Activated naive CD4-positive, alpha-beta T cell treated with Interleukin-2 at 50 U/mL for 16 hours (primary cell): ENCODE results near the gene SPNS1.
"Not testable (repeated sequence)": the region's sequence is repeated elsewhere in the genome, so short reads cannot be mapped to it uniquely, and the experiment has no call there.

Experiments used
- DNase-seq: peaks from one replicate; pipeline ENCODE4 v3.0.0-alpha.2; 2020

SPNS1 gene

GRCh38 chr16:28991687-28992086 lies 17.1 kb downstream of the SPNS1 start:
- DNase-seq, result no peak

- no peak for DNase-seq
These were observed 17.9 kb downstream of the SPNS1 start for GRCh38 chr16:28992496-28992895.

GRCh38 chr16:28998837-28999236 lies 24.3 kb downstream of the SPNS1 start:
- DNase-seq, result no peak

GRCh38 chr16:28999577-28999976 lies 25.0 kb downstream of the SPNS1 start:
- no peak for DNase-seq

GRCh38 chr16:29000019-29000418 lies 25.4 kb downstream of the SPNS1 start:
- DNase-seq, result no peak

- not testable (repeated sequence) for DNase-seq
These were observed 30.0 kb downstream of the SPNS1 start for GRCh38 chr16:29004496-29005139.

GRCh38 chr16:29007730-29008593 lies 33.4 kb downstream of the SPNS1 start:
- peak; percentile 78 for DNase-seq

GRCh38 chr16:29009050-29009837 lies 34.7 kb downstream of the SPNS1 start:
- DNase-seq, result peak; percentile 45

- DNase-seq, result no peak
These were observed 35.2 kb downstream of the SPNS1 start for GRCh38 chr16:29009838-29010166.

GRCh38 chr16:29011112-29011511 lies 36.5 kb downstream of the SPNS1 start:
- no peak for DNase-seq

- no peak for DNase-seq
These were observed 37.3 kb downstream of the SPNS1 start for GRCh38 chr16:29011851-29012250.

GRCh38 chr16:29012913-29013553 lies 38.5 kb downstream of the SPNS1 start:
- no peak for DNase-seq

- DNase-seq, result no peak
These were observed 40.0 kb downstream of the SPNS1 start for GRCh38 chr16:29014561-29015069.

- DNase-seq, result no peak
These were observed 47.6 kb downstream of the SPNS1 start for GRCh38 chr16:29022196-29022595.

- no peak for DNase-seq
These were observed 49.0 kb downstream of the SPNS1 start for GRCh38 chr16:29023279-29024277.

- no peak for DNase-seq
These were observed 49.7 kb downstream of the SPNS1 start for GRCh38 chr16:29024278-29024677.

- DNase-seq, result no peak
These were observed 50.6 kb downstream of the SPNS1 start for GRCh38 chr16:29025218-29025617.

GRCh38 chr16:29025735-29026134 lies 51.2 kb downstream of the SPNS1 start:
- no peak for DNase-seq

- DNase-seq, result no peak
These were observed 54.0 kb downstream of the SPNS1 start for GRCh38 chr16:29028457-29029167.

- peak; percentile 92 for DNase-seq
These were observed 54.8 kb downstream of the SPNS1 start for GRCh38 chr16:29029168-29029994.
